Erythroblast (primary cell): Measurements from ENCODE around the gene PCDHGC5.

Experiments
- DNase-seq, 2 experiments: peaks; one replicate each; lab custom pipeline; 2025; lab: John Stamatoyannopoulos, UW
- GATA1 ChIP-seq: IDR thresholded peaks from 2 replicates; pipeline ENCODE4 v1.6.1; 2011; ENCODE audit warnings: low read depth, mild to moderate bottlenecking, control low read depth, low read length, moderate library complexity
- POLR2A ChIP-seq: IDR thresholded peaks from 2 replicates; pipeline ENCODE4 v1.6.1; 2011; ENCODE audit warnings: mild to moderate bottlenecking, low read length

Gene PCDHGC5

GRCh38 chr5:141488591-141489561 lies at the start of gene PCDHGC5:
PCDHGC5 (plus strand) TSS chr5:141489081; CDS start chr5:141489241, 160 bp downstream.
- DNase-seq, result no peak
- TF ChIP-seq GATA1 (no peak), POLR2A (no peak)

- no peak for DNase-seq
- TF ChIP-seq POLR2A, result no peak
- TF ChIP-seq GATA1, result no peak
These were observed 49.3 kb upstream of the PCDHGC5 start for GRCh38 chr5:141439411-141440141.

- no peak for DNase-seq
- TF ChIP-seq POLR2A (no peak), GATA1 (no peak)
These were observed 48.5 kb upstream of the PCDHGC5 start for GRCh38 chr5:141440341-141440740.

- no peak for TF ChIP-seq GATA1
- no peak for TF ChIP-seq POLR2A
These were observed 47.2 kb upstream of the PCDHGC5 start for GRCh38 chr5:141441571-141442170.

GRCh38 chr5:141465351-141465750 lies 23.5 kb upstream of the PCDHGC5 start:
- TF ChIP-seq POLR2A, result no peak
- no peak for TF ChIP-seq GATA1
- no peak for DNase-seq

More at GRCh38 chr5:141441571-141442170, 47.2 kb upstream of the PCDHGC5 start:
- DNase-seq, result no peak

- TF ChIP-seq GATA1 (no peak), POLR2A (no peak)
- peak in 1 of 2 experiments; percentile 14 for DNase-seq
These were observed 13.2 kb upstream of the PCDHGC5 start, which contains the start of gene PCDHGC3 for GRCh38 chr5:141475625-141476131. PCDHGC3 (plus strand) TSS chr5:141475966; CDS start chr5:141476117, 151 bp downstream.

- DNase-seq, result peak in 1 of 2 experiments; percentile 14
- TF ChIP-seq GATA1 (no peak), POLR2A (no peak)
These were observed 12.6 kb upstream of the PCDHGC5 start for GRCh38 chr5:141476132-141476911.

GRCh38 chr5:141477044-141477575 lies 11.8 kb upstream of the PCDHGC5 start:
- no peak for TF ChIP-seq POLR2A
- TF ChIP-seq GATA1, result no peak
- no peak for DNase-seq

GRCh38 chr5:141477815-141478214 lies 11.1 kb upstream of the PCDHGC5 start:
- TF ChIP-seq GATA1, result no peak
- TF ChIP-seq POLR2A, result no peak

GRCh38 chr5:141478321-141478945 lies 10.4 kb upstream of the PCDHGC5 start:
- no peak for DNase-seq
- TF ChIP-seq GATA1, result no peak
- no peak for TF ChIP-seq POLR2A

More at GRCh38 chr5:141477815-141478214, 11.1 kb upstream of the PCDHGC5 start:
- DNase-seq, result no peak

GRCh38 chr5:141479776-141480175 lies 9.1 kb upstream of the PCDHGC5 start:
- DNase-seq, result no peak
- no peak for TF ChIP-seq POLR2A

- DNase-seq, result no peak
- TF ChIP-seq GATA1 (no peak), POLR2A (no peak)
These were observed 5.0 kb upstream of the PCDHGC5 start for GRCh38 chr5:141483902-141484301.

GRCh38 chr5:141484310-141484640 lies 4.6 kb upstream of the PCDHGC5 start:
- TF ChIP-seq POLR2A, result no peak
- TF ChIP-seq GATA1, result no peak
- no peak for DNase-seq
